NCI-H146 treated with DMSO at 0.1 percent for 48 hours (cell line): Measurements from ENCODE around the gene A3GALT2.

Experiments used
- DNase-seq: peaks from one replicate; lab custom pipeline; 2025; ENCODE audit not compliant: unreplicated experiment; lab: John Stamatoyannopoulos, UW

Gene A3GALT2

GRCh38 chr1:33257207-33257771, 63.6 kb downstream of the A3GALT2 start:
- DNase-seq, result no peak
